ENCODE measurements around the gene C3orf70.

Gene C3orf70

GRCh38 chr3:185042312-185043050, 110.4 kb downstream of the C3orf70 start:
- no peak for DNase-seq

- DNase-seq = no peak
Observed at GRCh38 chr3:185041540-185041939, 111.3 kb downstream of the C3orf70 start.

- DNase-seq = no peak
Observed at GRCh38 chr3:185040425-185040824, 112.4 kb downstream of the C3orf70 start.

GRCh38 chr3:185037801-185038200, 115.1 kb downstream of the C3orf70 start:
- no peak for DNase-seq

- DNase-seq = no peak
Observed at GRCh38 chr3:185030951-185031350, 121.9 kb downstream of the C3orf70 start.

- no peak for DNase-seq
Observed at GRCh38 chr3:185030399-185030798, 122.5 kb downstream of the C3orf70 start.

GRCh38 chr3:185029086-185029485, 123.8 kb downstream of the C3orf70 start:
- DNase-seq = no peak

- DNase-seq = no peak
Observed at GRCh38 chr3:185028121-185028520, 124.7 kb downstream of the C3orf70 start.
